Medulla oblongata (tissue), 1 donor: ENCODE results near the gene CYBC1.
"Not testable (repeated sequence)": the region's sequence is repeated elsewhere in the genome, so short reads cannot be mapped to it uniquely, and the experiment has no call there.

Source experiments
- DNase-seq: peaks from one replicate; pipeline ENCODE4 v3.0.0-alpha.2; 2015; ENCODE audit errors: extremely low spot score

Gene CYBC1

GRCh38 chr17:82477934-82478333 lies 27.4 kb upstream of the CYBC1 start:
- no peak for DNase-seq

- DNase-seq, result no peak
These were observed 24.9 kb upstream of the CYBC1 start for GRCh38 chr17:82475458-82475857.

GRCh38 chr17:82474223-82475010 lies 23.9 kb upstream of the CYBC1 start:
- DNase-seq, result no peak

- no peak for DNase-seq
These were observed 19.5 kb upstream of the CYBC1 start for GRCh38 chr17:82470065-82470464.

- DNase-seq, result no peak
These were observed 18.1 kb upstream of the CYBC1 start for GRCh38 chr17:82468692-82469091.

- no peak for DNase-seq
These were observed 14.6 kb upstream of the CYBC1 start for GRCh38 chr17:82465023-82465603.

GRCh38 chr17:82464567-82464929 lies 14.0 kb upstream of the CYBC1 start:
- no peak for DNase-seq

GRCh38 chr17:82463925-82464566 lies 13.5 kb upstream of the CYBC1 start:
- DNase-seq, result no peak

GRCh38 chr17:82463391-82463790 lies 12.8 kb upstream of the CYBC1 start:
- no peak for DNase-seq

- no peak for DNase-seq
These were observed 11.4 kb upstream of the CYBC1 start for GRCh38 chr17:82461827-82462524.

- DNase-seq, result not testable (repeated sequence)
These were observed 9.4 kb upstream of the CYBC1 start for GRCh38 chr17:82459936-82460335.

GRCh38 chr17:82458885-82459424 lies 8.4 kb upstream of the CYBC1 start:
- DNase-seq, result no peak

- DNase-seq, result peak; percentile 100
These were observed 7.8 kb upstream of the CYBC1 start, which contains the start of gene NARF for GRCh38 chr17:82458179-82458884. Gene NARF, plus strand, starts transcription at chr17:82458741. Its CDS starts 63 bp downstream, at chr17:82458804.

- DNase-seq, result peak; percentile 95
These were observed 7.3 kb upstream of the CYBC1 start for GRCh38 chr17:82457929-82458178.

GRCh38 chr17:82457073-82457928 lies 6.7 kb upstream of the CYBC1 start:
- peak; percentile 40 for DNase-seq

GRCh38 chr17:82453706-82454105 lies 3.2 kb upstream of the CYBC1 start:
- DNase-seq, result not testable (repeated sequence)

- DNase-seq, result not testable (repeated sequence)
These were observed 2.6 kb upstream of the CYBC1 start for GRCh38 chr17:82453151-82453550.

GRCh38 chr17:82452162-82452561 lies 1.6 kb upstream of the CYBC1 start:
- no peak for DNase-seq

- DNase-seq, result no peak
These were observed 632 bp downstream of the CYBC1 start for GRCh38 chr17:82449883-82450356.

GRCh38 chr17:82449131-82449882 lies 1.2 kb downstream of the CYBC1 start:
- peak; percentile 38 for DNase-seq
